Measurements from ENCODE around the gene LYPLA2.

The LYPLA2 gene

GRCh38 chr1:23790696-23791515 is at the start of gene LYPLA2:
Gene LYPLA2, plus strand, starts transcription at chr1:23791145. Its CDS starts 1,538 bp downstream, at chr1:23792683.
- peak; percentile 97 for DNase-seq

GRCh38 chr1:23741609-23742008 is 49.3 kb upstream of the LYPLA2 start:
- no peak for DNase-seq

GRCh38 chr1:23742670-23743286 is 48.2 kb upstream of the LYPLA2 start:
- DNase-seq, result no peak

GRCh38 chr1:23743287-23744152 is 47.4 kb upstream of the LYPLA2 start, which contains the start of gene ELOA:
Gene ELOA, plus strand, starts transcription at chr1:23743471. Its CDS starts 33 bp downstream, at chr1:23743504.
- DNase-seq, result peak; percentile 88

- DNase-seq, result no peak
These were observed 45.4 kb upstream of the LYPLA2 start for GRCh38 chr1:23745515-23745914.

GRCh38 chr1:23748016-23748415 is 42.9 kb upstream of the LYPLA2 start:
- no peak for DNase-seq

GRCh38 chr1:23751050-23751814 is 39.7 kb upstream of the LYPLA2 start:
- DNase-seq, result no peak

- no peak for DNase-seq
These were observed 39.1 kb upstream of the LYPLA2 start for GRCh38 chr1:23751815-23752200.

GRCh38 chr1:23752909-23753308 is 38.0 kb upstream of the LYPLA2 start:
- DNase-seq, result no peak

GRCh38 chr1:23756676-23757075 is 34.3 kb upstream of the LYPLA2 start:
- DNase-seq, result no peak

- no peak for DNase-seq
These were observed 33.1 kb upstream of the LYPLA2 start for GRCh38 chr1:23757812-23758211.

- DNase-seq, result no peak
These were observed 31.7 kb upstream of the LYPLA2 start for GRCh38 chr1:23759277-23759676.

GRCh38 chr1:23763041-23763577 is 27.8 kb upstream of the LYPLA2 start:
- no peak for DNase-seq

GRCh38 chr1:23768733-23769132 is 22.2 kb upstream of the LYPLA2 start:
- DNase-seq, result no peak

- DNase-seq, result peak; percentile 87
These were observed 18.7 kb upstream of the LYPLA2 start for GRCh38 chr1:23772049-23772853.

- no peak for DNase-seq
These were observed 18.1 kb upstream of the LYPLA2 start for GRCh38 chr1:23772854-23773242.

- DNase-seq, result no peak
These were observed 16.6 kb upstream of the LYPLA2 start for GRCh38 chr1:23774174-23774880.

GRCh38 chr1:23776217-23776616 is 14.7 kb upstream of the LYPLA2 start:
- DNase-seq, result no peak

GRCh38 chr1:23777979-23778814 is 12.7 kb upstream of the LYPLA2 start, which contains the start of gene PITHD1:
Gene PITHD1, plus strand, starts transcription at chr1:23778418. Its CDS starts 98 bp downstream, at chr1:23778516.
- peak; percentile 91 for DNase-seq
